H7 (cell line): ENCODE data around the gene SINHCAF. TPM values are rescaled to one million over a fixed set of nuclear protein-coding genes. Genes with fewer than 3 reads are reported as not detected.
"Not testable (repeated sequence)": the region's sequence is repeated elsewhere in the genome, so short reads cannot be mapped to it uniquely, and the experiment has no call there.

ENCODE experiments used
- DNase-seq: peaks from one replicate; pipeline ENCODE4 v3.0.0; 2012
- H3K27me3 ChIP-seq: 2 replicates; pipeline ENCODE4 v1.6.0; 2011; ENCODE audit warnings: mild to moderate bottlenecking, low read length; ENCODE audit not compliant: control insufficient read depth, insufficient read depth
- H3K36me3 ChIP-seq: replicated peaks from 2 replicates; pipeline ENCODE4 v1.5.1; 2011; ENCODE audit warnings: low read length; ENCODE audit not compliant: control insufficient read depth, insufficient read depth
- H3K4me3 ChIP-seq: 2 replicates; pipeline ENCODE4 v1.5.1; 2011; ENCODE audit warnings: low read depth, mild to moderate bottlenecking, control low read depth, low read length, moderate library complexity; ENCODE audit not compliant: insufficient read depth
- total RNA-seq: library from RNA; depleted of rRNA; stranded (reverse); fragments of >200 nt; shearing (Covaris generic); gene quantifications from 2 replicates; pipeline ENCODE4 v1.2.3, GENCODE V29; 2014

Gene SINHCAF
- total RNA-seq, 1 experiment from 2014 or later, result 265 TPM

DNA sequence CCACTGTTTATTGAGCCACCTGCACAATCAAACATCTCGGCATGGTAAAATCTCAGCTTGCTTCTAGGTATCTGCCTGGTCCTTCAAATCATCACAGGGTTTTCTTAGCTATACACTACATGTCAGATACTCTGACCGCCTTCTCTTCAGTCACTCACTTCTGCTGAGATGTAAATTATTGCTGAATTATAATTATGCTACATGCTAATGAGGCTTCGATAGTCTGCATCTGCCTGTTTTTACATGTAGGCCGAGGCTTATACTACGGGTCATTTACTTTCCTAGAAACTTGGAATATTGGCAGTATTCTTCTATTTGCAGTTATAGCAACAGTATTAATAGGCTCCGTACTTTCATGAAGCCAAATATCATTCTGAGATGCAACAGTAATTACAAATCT, 77.6 kb downstream of the SINHCAF start:
- Histone ChIP-seq H3K27me3 (no peaks in the 10 kb centered on the region), H3K4me3 (no peak overlapping the region), H3K36me3 (no peaks in the 10 kb centered on the region)
- DNase-seq, result no peak

- Histone ChIP-seq H3K36me3 (no peaks in the 10 kb centered on the region), H3K27me3 (no peaks in the 10 kb centered on the region), H3K4me3 (no peak overlapping the region)
- no peak for DNase-seq
Observed at GRCh38 chr12:31246470-31246850, 79.5 kb downstream of the SINHCAF start.

- no peaks in the 10 kb centered on the region for H3K27me3 ChIP-seq
- H3K4me3 ChIP-seq, result no peak overlapping the region
- no peaks in the 10 kb centered on the region for H3K36me3 ChIP-seq
- peak; percentile 68 for DNase-seq
Observed at GRCh38 chr12:31245822-31246469, 80.0 kb downstream of the SINHCAF start.

GRCh38 chr12:31242418-31242817, 83.5 kb downstream of the SINHCAF start:
- H3K4me3 ChIP-seq, DNase-seq, H3K36me3 ChIP-seq, H3K27me3 ChIP-seq: not testable (repeated sequence)

- Histone ChIP-seq H3K27me3 (no peaks in the 10 kb centered on the region), H3K36me3 (no peaks in the 10 kb centered on the region), H3K4me3 (no peak overlapping the region)
- DNase-seq, result peak; percentile 79
Observed at GRCh38 chr12:31238764-31239387, 87.1 kb downstream of the SINHCAF start.

DNA sequence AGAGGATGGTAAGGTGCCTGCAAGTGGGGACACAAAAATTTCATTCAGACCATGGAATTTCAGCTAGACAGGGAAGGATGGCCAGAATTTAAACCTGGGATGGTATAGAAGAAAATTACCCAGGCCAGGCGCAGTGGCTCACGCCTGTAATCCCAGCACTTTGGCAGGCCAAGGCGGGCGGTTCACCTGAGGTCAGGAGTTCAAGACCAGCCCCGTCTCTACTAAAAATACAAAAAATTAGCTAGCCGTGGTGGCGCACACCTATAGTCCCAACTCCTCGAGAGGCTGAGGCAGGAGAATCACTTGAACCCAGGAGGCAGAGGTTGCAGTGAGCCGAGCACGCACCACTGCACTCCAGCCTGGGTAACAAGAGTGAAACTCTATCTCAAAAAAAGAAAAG, 87.6 kb downstream of the SINHCAF start:
- not testable (repeated sequence) for H3K4me3 ChIP-seq, DNase-seq

GRCh38 chr12:31236998-31237637, 88.8 kb downstream of the SINHCAF start:
- no peak for DNase-seq
- no peaks in the 10 kb centered on the region for H3K27me3 ChIP-seq
- no peaks in the 10 kb centered on the region for H3K36me3 ChIP-seq
- no peak overlapping the region for H3K4me3 ChIP-seq

More for the DNA sequence above, 87.6 kb downstream of the SINHCAF start:
- H3K36me3 ChIP-seq, H3K27me3 ChIP-seq: not testable (repeated sequence)

- no peak for DNase-seq
Observed at GRCh38 chr12:31235868-31236395, 90.0 kb downstream of the SINHCAF start.

DNA sequence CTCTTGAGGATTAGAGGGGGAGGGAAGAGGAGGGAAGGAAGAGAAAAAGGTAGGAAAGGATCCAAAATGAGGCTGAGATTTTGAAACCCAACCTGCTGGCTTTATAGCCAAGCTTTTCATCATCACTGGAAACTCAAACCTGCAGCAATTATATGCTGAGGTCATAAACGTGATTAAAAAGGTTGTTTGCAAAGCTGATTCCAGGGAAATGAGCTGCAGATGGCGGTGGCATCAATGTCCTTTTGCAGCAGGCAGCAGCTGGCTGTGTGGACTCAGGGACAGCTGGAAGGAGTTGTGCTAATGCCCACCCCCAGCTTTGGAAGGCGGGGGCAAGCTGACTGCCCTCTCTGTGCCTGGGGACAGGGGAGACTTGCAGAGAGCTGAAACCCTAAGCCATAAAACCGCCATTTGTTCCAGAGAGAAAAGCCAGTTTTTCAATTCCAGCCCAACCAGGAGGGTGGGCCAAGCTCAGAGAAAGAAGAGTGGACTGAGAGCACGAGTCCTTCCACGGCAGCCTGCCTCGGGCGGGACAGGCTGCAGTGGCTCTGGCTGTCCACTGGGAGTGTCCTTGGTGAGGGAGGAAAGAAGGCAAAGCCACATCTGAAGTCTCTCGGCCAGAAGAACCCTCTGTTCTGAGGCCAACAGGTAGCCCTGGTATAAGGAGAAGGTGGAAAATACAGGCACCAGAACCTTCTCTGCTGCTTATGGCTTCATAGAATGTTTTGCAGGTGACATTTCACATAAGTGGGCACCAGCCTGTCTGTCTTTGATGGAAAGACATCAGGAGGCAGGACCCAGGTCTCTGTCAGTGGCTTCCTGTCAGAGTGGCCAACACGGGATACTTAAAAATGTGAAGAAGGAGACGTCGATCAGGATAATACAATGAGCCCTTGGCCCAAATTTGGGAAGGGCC, 90.7 kb downstream of the SINHCAF start:
- Histone ChIP-seq H3K27me3 (no peaks in the 10 kb centered on the region; the same call in 1 of the 2 replicates), H3K36me3 (no peaks in the 10 kb centered on the region), H3K4me3 (no peak overlapping the region)
- DNase-seq, result no peak

More at GRCh38 chr12:31235868-31236395, 90.0 kb downstream of the SINHCAF start:
- no peak overlapping the region for H3K4me3 ChIP-seq
- H3K27me3 ChIP-seq, result no peaks in the 10 kb centered on the region; the same call in 1 of the 2 replicates
- no peaks in the 10 kb centered on the region for H3K36me3 ChIP-seq

DNA sequence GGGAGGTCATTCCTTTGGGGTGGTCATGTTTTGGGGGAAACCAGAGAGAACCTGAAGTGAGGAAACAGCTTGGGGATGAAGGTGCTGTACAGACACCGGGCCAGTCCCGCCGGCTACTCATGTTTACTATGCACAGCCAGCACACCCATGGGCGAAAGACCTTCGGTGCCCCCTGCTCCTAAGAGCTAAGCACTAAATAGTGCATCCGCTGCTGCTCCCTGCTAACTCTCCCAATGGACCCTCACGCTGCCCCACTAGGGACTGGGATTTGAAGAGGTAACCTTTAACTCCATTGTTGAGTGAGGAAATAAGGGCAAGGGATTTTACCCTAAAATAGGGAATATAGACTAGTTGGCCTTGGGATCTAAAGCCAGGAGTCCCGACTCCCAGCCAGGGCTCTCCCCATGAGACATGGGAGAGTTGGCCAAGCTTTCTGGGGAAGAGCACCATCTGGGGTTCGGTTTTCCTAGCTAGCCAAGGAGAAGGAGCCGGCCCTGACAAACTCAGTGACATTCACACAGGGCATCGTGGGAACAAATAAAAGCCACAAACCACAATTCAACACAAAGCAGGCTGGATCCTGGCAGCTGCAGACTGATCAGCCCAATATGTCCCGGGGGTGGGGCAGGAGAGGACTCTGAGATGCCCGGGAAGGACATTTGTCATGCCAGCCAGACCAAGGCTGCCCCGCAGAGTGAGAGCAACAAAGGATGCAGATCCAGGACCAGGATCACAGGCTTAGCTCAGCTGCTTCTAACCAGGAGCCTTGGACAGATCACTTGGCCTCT, 91.7 kb downstream of the SINHCAF start:
- no peaks in the 10 kb centered on the region; the same call in 1 of the 2 replicates for H3K27me3 ChIP-seq
- no peak overlapping the region for H3K4me3 ChIP-seq
- H3K36me3 ChIP-seq, result no peaks in the 10 kb centered on the region
- no peak for DNase-seq

DNA sequence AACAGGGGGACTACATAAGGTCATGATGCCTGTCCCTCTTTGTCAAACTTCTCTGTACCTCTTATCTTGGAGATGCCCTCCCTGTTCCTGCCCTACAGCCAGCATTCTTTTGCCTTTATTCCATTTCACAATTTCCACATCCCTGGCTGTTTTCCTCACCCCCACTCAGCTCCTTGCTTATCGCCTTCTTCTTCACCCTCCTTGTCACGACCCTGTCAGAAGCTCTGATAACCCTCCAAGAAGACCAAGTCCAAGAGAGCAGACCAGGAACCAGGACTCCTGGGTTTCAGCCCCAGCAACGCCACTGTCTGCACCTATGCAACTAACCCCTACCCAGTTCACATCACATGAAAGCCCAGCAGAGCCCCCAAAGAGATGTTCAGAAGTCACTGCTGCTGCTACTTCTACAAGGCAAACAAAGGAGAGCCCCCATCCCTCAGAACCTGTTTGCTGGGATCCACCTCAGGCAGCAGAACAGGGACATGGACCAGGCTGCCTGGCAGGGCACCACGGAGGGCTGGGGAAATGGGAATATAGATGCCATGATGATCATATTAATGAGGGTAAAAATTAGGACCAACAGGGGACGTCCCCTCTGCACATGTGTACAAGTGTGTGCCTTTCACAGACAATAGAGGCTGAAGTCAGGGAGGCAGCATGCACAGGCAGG, 92.8 kb downstream of the SINHCAF start:
- Histone ChIP-seq H3K4me3 (no peak overlapping the region), H3K36me3 (no peaks in the 10 kb centered on the region), H3K27me3 (no peaks in the 10 kb centered on the region; the same call in 1 of the 2 replicates)
- no peak for DNase-seq

DNA sequence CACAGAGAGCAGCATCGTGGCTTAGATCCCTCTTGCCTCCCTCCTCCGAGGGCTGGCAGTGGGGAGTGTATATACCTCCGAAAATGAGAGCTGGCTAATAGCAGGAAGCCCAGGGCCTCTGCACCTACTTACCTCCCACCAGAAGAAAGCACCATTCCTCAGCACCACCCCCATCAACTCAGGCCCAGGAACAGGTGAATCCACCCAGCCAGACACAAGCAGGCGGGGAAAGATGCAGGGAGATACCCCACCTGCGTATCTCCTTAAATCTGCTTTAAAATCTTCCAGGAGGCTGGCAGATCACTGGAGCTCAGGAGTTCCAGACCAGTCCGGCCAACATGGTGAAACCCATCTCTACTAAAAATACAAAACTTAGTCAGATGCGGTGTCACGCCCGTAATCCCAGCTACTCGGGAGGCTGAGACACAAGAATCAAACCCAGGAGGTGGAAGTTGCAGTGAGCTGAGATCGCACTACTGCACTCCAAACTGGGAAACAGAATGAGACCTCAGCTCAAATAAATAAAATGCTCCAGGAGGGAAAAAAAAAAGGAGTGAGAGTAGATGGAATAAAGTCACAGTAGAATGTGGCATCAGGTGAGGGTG, 93.5 kb downstream of the SINHCAF start:
- no peak for DNase-seq
- H3K36me3 ChIP-seq, result no peaks in the 10 kb centered on the region
- no peaks in the 10 kb centered on the region; the same call in 1 of the 2 replicates for H3K27me3 ChIP-seq
- H3K4me3 ChIP-seq, result no peak overlapping the region
